ENCODE measurements around the gene NPC2. TPM values are rescaled to one million over a fixed set of nuclear protein-coding genes. Genes with fewer than 3 reads are reported as not detected.

NPC2 gene
- total and polyA plus RNA-seq, 2 of the 4 experiments (the other 2 are of a cell fraction): 210 to 273 TPM

GRCh38 chr14:74531467-74531866, 38.4 kb upstream of the NPC2 start:
- no peaks in the 10 kb centered on the region for H3K27me3 ChIP-seq (ENCODE audit: control insufficient read depth, insufficient read depth, low read length)
- H3K9me3 ChIP-seq (ENCODE audit: control insufficient read depth, insufficient read depth, low read length): no peaks in the 10 kb centered on the region
- no TSS peak for BruUV-seq (replicated peaks)
- peak; percentile 91 for ATAC-seq (ENCODE audit: low read depth)
- peak overlapping the region; percentile 22 for H2AK9ac ChIP-seq (replicated peaks; ENCODE audit: low read depth, low read length, poor library complexity)
- 0 out of 2 replicates have a peak overlapping the region, but pooled peaks have one; percentile 2 for H3K23ac ChIP-seq (ENCODE audit: low read depth, low read length)
- peak overlapping the region; percentile 33 for H2AFZ ChIP-seq (replicated peaks; ENCODE audit: low read length, poor library complexity)
- ChIA-PET POLR2A (ENCODE audit: unreplicated experiment) (no interaction called here), CTCF (interaction anchor here (0.6 to 1.1 kb wide), 3 partner anchors 42 to 420 kb away, joined by 3 to 6 read pairs (median 3); no protein-coding TSS in a partner anchor)
- H3K79me1 ChIP-seq (ENCODE audit: low read depth in 1 of 2, low read length in 2 of 2): peaks cover 0 to 4% of the 10 kb centered on the region in 2 experiments; a peak in 1 of 4 replicates
- 0 out of 2 replicates have a peak overlapping the region, but pooled peaks have one; percentile 1 for H4K91ac ChIP-seq (ENCODE audit: insufficient read depth, low read depth, low read length)
- H3K36me3 ChIP-seq (ENCODE audit: control insufficient read depth, insufficient read depth, low read length): no peaks in the 10 kb centered on the region; the same call in 1 of the 2 replicates
- 50% methylated on average over 2 of the region's 5 CpGs; no CpG with 5 or more reads in 1 of the 2 experiments for WGBS, 2 experiments (ENCODE audit: extremely low coverage in 2 of 2, insufficient read length in 1 of 2)
- TF ChIP-seq RAD21 (IDR thresholded peaks at IDR 0.05; ENCODE audit: low read length): 0 out of 2 replicates have a peak, but pooled peaks have one; percentile 7
- TF ChIP-seq CTCF (conservative IDR thresholded peaks at IDR 0.05; ENCODE audit: low read depth, low read length): peak; percentile 31
- TF ChIP-seq FOS (IDR thresholded peaks at IDR 0.05; ENCODE audit: low read depth, low read length): no peak
- no peak overlapping the region for H3K4me3 ChIP-seq (ENCODE audit: insufficient read depth, low read depth, low read length)
- intact Hi-C loops (cut with micrococcal nuclease): no loop called here
- H3K18ac ChIP-seq (ENCODE audit: low read depth, low read length): no peak overlapping the region
- dilution Hi-C loops (cut with HindIII; ENCODE audit: low sequenced_read_pairs, unreplicated experiment): no loop called here
- H3K27ac ChIP-seq (ENCODE audit: insufficient read depth, low read length): no peak overlapping the region
- H4K20me1 ChIP-seq (ENCODE audit: insufficient read depth, low read length): no peaks in the 10 kb centered on the region
- H2BK15ac ChIP-seq (ENCODE audit: low read depth, low read length): no peak overlapping the region
- H2AK5ac ChIP-seq (ENCODE audit: low read depth, low read length): no peak overlapping the region; the same call in 1 of the 2 replicates
- peak overlapping the region; percentile 5; the same call in 1 of the 2 replicates for H3K4ac ChIP-seq (ENCODE audit: low read depth, low read length)
- H2BK120ac ChIP-seq (ENCODE audit: low read depth, low read length): peak overlapping the region; percentile 3; the same call in 1 of the 2 replicates
- 0 out of 2 replicates have a peak overlapping the region, but pooled peaks have one; percentile 7 for H3K9ac ChIP-seq (ENCODE audit: low read depth, low read length)
- peak overlapping the region; percentile 59 to 70; a peak in 2 of 4 replicates for H4K8ac ChIP-seq (ENCODE audit: low read depth in 2 of 2, low read length in 2 of 2)
- peak; percentile 22 for DNase-seq
- no peak overlapping the region for H2BK20ac ChIP-seq (ENCODE audit: low read depth, low read length)
- H3K56ac ChIP-seq (ENCODE audit: extremely low read depth, insufficient read depth, low read length): no peak overlapping the region
- in situ Hi-C loops (cut with MboI; ENCODE audit: low sequenced_read_pairs): no loop called here
- H3K9me1 ChIP-seq (ENCODE audit: insufficient read depth, low read length): peaks cover 5% of the 10 kb centered on the region
- peak overlapping the region; percentile 22 for H4K5ac ChIP-seq (ENCODE audit: low read depth, low read length)
- no peak overlapping the region for H3K4me2 ChIP-seq (ENCODE audit: low read depth, low read length)
- H3K4me1 ChIP-seq (ENCODE audit: control insufficient read depth, insufficient read depth, low read length): peaks cover 3% of the 10 kb centered on the region
- 0 out of 2 replicates have a peak overlapping the region, but pooled peaks have one; percentile 7 for H3K14ac ChIP-seq (replicated peaks; ENCODE audit: low read depth, low read length)
- H2BK5ac ChIP-seq (ENCODE audit: low read depth, low read length, poor library complexity, severe bottlenecking): no peak overlapping the region
